Measurements from ENCODE around the gene ZC3HAV1.
A peak's percentile ranks its signal among the peaks of the same experiment; 100 is the strongest.
"Not testable (repeated sequence)": the region's sequence is repeated elsewhere in the genome, so short reads cannot be mapped to it uniquely, and the experiment has no call there.

ZC3HAV1 gene

DNA sequence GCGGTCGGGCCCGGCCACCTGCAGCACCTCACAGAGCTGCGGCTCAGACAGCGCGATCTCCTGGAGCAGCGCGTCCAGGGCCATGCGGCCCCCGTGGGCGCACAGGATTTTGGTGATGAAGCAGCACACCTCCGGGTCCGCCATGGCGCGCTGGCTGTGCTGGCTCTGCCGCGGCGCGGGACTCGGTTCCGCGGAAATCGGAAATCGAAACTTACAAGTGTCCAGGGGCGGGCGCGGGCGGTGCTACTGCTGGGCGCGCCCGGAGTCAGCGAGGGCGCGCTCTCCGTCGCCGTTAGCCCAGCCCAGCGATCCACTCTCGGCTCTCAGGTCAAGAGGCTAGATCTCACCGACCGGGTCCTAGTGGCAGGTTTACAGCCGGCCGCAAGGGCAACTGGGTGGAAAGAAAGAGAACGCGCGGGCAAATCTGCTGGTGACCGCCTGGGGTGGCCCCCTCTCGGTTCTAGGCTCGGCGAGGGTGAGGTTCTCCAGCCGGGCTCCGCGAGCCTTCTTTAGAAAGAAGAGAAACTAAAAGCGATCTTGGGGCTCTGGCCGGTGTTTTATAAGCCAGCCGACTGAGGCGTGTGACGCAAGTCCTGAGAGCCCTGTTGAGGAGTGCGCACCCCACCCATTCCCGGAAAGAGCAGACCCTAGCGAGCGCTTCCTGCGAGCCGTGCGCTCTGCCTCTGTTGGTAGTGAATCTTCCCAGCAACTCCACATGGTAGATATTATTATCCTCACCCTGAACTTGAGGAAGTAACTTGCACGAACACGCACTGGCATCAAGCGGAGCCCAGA lies at the start of gene ZC3HAV1:
TSS of gene ZC3HAV1 (minus strand) at position 533 of the 795 bp plus-strand sequence. CDS start at position 144, 389 bp downstream.
- peak; percentile 94 for DNase-seq

GRCh38 chr7:139153832-139154231 lies 44.3 kb upstream of the ZC3HAV1 start:
- DNase-seq: no peak

DNA sequence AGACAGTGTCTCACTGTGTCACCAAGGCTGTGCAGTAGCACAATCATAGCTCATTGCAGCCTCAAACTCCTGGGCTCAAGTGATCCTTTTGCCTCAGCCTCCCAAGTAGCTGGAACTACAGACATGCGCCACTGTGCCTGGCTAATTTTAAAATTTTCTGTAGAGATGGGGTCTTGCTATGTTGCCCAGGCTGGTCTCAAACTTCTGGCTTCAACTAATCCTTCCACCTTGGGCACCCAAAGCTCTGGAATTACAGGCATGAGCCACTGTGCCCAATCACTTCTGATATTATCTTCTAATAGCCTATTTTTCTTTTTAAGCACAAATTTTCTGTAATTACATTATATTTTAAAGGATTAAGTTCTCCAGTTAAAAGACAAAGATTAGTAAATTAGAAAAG lies 42.6 kb upstream of the ZC3HAV1 start:
- DNase-seq: no peak

GRCh38 chr7:139139150-139139549 lies 29.6 kb upstream of the ZC3HAV1 start:
- DNase-seq: no peak

DNA sequence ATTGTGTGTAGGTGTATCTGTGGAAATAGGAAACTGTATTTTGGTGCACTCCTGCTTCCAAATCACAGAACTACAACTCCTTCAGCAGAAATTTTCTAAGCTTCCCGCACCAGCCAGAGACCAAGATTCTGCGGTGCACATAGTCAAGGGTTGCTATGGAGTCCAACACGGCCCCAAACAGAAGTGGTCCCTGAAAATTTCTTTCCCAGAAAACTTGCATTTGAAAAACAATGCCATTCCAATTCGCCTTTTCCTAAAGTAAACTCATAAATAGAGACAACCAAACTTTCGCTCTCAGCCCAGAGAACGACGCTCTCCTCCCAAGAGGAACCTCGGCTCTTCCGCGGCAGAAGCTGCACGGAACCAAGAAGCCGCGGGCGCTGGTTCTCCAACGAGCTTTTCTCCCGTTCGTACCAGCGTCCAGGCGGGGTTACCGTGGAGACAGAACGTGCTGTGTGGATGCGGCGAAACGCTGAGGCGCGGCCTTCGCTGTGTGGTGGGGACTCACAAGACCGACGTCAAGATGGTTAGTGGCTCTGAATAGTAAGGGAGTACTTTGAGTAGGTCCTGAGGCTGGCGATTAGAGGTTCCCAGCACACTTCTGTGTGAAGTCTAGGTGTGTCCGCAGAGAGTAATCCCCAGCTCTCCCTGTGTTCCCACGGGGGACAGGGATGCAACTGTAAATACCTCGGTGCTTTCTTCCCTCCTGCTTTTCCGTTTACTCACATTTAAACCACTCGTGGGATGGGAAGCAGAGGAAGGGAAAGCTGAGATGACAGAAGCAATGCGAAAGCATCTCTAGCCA lies 24.0 kb upstream of the ZC3HAV1 start:
- DNase-seq: peak; percentile 90

DNA sequence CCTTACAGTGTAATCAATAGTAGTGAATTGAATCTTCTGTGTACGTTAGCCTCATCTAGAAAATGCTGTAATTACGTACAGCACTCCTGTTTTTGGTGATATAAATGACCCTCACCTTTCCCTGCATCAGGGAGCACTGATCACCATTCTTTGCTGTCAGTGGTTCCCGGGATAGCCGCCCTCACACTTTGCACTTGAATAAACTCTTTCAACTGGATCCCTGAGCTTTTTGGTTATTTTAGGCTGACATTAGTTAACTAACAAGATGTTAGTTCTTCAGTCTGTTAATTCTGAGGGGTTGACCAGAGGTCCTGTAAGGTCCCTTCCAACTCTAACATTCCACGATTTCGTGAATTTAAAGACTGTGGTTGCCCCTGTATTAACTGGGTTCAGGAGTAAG lies 23.4 kb upstream of the ZC3HAV1 start:
- DNase-seq: no peak

- DNase-seq: no peak
Measured at GRCh38 chr7:139131601-139132041, 22.1 kb upstream of the ZC3HAV1 start.

DNA sequence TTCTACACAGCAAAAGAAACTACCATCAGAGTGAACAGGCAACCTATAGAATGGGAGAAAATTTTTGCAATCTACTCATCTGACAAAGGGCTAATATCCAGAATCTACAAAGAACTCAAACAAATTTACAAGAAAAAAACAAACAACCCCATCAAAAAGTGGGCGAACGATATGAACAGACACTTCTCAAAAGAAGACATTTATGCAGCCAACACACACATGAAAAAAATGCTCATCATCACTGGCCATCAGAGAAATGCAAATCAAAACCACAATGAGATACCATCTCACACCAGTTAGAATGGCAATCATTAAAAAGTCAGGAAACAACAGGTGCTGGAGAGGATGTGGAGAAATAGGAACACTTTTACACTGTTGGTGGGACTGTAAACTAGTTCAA lies 20.3 kb upstream of the ZC3HAV1 start:
- not testable (repeated sequence) for DNase-seq

- peak; percentile 42 for DNase-seq
Measured at GRCh38 chr7:139127648-139128047, 18.1 kb upstream of the ZC3HAV1 start.

DNA sequence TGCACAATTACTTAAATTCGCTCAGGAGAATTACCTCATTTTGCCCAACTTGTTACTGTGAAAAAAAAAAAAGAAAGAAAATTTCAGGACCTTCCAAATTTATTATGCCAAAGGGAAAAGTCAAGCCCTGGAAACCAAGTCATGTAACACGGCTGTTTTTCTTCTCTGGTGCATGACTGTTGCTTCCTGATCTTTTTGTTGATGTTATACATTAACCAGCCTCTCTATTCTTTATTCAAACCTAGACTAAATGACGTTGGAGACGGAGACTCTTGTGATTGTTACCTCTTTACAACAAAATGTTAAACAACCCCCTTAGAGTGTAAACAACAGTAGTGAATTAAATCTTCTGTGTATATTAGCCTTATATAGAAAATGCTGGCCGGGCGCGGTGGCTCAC lies 16.1 kb upstream of the ZC3HAV1 start:
- no peak for DNase-seq

DNA sequence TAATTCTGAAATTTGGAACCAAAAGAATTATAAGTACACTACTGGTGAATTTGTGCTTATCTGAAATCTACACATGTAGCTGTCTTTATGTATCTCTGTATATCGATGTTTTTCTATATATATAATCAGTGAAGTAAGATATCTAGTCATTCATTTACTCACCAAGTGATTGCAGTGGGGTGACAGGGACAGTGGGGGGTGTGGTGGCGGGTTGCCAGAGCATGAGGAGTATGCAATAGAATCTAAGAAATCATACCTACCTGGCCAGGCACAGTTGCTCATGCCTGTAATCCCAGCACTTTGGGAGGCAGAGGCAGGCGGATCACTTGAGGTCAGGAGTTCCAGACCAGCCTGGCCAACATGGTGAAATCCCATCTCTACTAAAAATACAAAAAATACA lies 15.5 kb upstream of the ZC3HAV1 start:
- not testable (repeated sequence) for DNase-seq

DNA sequence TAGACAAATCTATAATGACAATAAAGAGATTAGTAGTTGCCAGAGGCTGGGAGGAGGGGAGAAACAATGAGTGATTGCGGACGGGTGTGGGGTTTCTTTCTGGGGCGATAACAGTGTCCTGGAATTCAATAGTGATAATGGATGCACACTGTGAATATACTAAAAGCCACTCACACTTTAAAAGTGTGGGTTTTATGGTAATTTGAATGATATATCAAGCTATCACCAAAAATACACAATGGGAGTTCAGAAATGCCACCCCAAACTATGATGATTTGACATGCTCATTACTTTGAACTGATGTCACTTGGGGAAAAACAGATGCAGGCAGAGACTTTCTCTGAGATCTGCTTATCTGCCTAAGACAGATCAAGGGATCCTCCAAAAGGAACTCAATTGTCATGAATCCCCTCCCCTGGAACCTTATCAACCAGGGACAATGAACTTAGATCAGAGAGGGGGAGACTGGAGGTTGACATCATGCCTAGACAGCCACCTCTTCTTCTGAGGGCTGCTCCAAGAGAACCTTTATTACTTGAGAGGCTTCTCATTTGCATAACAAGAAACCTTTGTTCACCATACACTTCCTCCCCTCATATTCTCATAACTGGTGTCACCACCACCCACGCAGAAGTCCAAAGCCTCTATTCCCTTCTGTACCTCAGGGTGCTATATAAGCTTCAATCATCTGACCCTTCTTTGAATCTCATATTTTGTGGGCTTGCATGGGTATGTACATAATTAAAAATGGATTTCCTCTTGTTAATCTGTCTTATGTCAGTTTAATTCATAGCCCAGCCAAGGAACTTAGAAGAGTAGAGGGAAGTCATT lies 14.8 kb upstream of the ZC3HAV1 start:
- no peak for DNase-seq

DNA sequence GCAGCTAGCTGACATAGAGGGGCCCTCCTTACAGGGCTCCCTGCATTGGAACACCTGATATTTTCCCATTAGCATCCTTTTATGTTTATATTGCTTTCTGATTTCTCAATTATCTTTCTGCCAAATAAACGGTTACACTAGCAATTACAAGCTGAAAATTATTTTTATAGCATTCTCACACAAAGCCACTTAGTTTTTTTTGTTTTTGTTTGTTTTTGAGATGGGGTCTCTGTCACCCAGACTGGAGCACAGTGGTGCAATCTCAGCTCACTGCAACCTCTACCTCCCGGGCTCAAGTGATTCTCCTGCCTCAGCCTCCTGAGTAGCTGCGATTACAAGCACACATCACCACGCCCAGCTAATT lies 9.9 kb upstream of the ZC3HAV1 start:
- no peak for DNase-seq

DNA sequence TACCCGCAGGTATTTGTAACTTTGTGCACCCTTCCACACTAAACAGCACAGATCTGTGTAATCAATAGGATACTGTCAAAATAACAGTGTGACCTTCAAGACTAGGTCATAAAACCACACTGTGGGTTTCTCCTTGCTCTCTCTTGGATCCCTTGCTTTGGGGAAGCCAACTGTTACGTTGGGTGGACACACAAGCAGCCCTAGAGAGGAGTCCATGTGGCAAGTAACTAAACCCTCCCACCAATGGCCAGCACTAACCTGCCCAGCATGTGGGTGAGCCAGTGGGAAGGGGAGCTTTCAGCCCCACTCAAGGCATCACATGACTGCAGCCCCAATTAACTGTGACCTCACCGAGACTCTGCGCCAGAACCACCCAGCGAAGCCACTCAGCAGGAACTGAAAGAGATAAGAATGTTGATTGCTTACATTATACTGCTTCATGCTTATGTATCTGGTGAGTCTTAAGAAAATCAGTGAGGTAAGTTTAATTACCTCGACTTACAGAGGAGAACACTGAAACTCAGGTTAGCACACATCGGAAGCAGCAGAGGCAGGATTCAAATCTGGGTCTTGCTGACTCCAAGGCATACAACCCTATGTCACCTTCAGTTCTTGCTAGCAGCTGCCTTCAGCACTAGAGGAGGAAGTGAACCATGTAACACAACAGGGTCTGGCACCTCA lies 9.4 kb upstream of the ZC3HAV1 start:
- no peak for DNase-seq

DNA sequence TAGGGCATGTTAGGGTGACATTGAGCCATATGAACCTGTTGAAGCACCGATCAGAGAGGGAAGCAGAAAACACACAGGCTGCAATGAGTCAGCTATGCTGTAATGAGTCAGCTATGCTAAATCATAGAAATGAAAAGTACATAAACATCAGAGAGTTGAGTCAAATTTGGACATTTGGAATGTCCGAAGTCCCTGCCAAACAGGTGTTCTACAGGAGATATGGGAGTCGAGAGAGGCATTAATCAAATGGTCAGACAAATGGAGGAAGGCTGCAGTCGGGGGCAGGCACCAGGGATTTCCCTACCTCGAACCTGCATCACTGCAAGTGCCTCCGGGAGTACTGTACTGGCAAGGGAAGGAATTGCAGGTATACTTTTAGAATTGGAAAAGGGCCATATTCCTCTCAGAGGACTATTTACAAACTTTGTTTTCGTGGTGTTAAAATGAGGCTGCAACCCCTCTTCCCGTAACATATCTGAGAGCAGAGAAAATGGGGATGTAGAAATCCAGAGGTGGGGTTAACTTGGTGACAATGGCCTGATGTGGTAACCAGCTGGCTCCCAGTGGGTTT lies 8.8 kb upstream of the ZC3HAV1 start:
- no peak for DNase-seq

DNA sequence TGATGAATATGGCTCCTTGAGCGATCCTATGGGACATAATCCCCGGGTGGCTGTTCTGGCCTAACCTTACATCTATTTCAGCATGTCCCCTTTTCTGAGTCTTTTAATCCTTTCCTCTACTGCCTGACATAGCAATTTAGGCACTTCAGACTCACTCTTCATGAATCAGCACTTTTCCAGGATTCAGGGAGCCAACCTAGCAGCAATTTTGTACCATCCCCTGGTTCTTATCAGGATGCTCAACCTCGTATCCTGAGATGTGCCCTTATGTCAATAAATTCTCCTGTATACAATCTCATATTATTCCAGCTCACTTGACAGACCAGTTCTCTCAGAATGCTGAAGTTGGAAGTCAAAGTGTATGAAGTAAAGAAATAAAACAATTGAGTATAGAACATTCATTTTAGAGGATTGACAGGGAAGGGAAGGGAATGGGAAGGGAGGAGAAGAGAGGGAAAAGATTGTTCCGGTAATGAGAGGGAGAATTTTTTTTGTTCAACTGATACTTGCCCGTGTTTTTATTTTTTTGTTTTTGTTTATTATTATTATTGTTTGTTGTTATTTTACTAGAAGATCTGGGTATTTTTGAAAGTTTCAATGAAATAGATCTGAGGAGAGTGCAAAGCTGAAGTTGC lies 8.2 kb upstream of the ZC3HAV1 start:
- no peak for DNase-seq

DNA sequence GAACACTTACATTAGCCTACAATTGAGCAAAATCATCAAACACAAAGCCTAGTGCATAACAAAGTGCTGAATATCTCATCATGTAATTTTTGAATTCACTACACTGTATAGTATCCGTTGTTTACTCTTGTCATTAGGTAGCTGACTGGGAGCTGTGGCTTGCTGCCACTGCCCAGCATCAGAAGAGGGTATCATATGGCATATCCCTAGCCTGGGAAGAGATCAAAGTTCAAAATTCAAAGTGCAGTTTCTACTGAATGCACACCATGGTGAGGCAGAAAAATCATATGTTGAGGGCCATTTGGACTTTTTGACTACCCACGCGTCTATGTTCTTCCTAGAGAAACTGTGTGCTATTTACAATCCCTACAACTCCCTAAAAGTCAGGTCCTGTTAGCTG lies 7.5 kb upstream of the ZC3HAV1 start:
- no peak for DNase-seq

DNA sequence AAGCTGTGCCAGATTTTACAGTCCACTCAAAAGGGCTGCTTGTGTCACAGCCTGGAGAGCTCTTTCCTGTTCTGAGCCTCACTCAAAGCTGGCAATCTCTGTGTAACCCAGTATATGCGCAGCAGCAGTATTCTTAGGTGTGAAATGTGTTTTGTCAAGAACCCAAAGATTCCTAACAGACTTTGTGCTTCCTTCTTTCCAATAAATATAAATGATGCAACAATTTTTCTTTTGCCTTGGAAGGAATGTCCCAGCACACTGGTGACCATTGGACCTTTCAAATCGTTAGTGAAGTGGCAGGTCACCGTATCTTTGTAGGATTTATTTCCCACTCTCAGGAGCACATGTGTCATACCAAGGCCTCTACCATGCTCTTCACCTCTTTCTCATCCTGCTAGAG lies 5.6 kb upstream of the ZC3HAV1 start:
- no peak for DNase-seq

- no peak for DNase-seq
Measured at GRCh38 chr7:139114585-139114984, 5.1 kb upstream of the ZC3HAV1 start.

GRCh38 chr7:139114018-139114417 lies 4.5 kb upstream of the ZC3HAV1 start:
- no peak for DNase-seq

- no peak for DNase-seq
Measured at GRCh38 chr7:139112741-139113250, 3.3 kb upstream of the ZC3HAV1 start.

- no peak for DNase-seq
Measured at GRCh38 chr7:139112316-139112715, 2.8 kb upstream of the ZC3HAV1 start.
